ENCODE results near the gene GBF1.

DNA sequence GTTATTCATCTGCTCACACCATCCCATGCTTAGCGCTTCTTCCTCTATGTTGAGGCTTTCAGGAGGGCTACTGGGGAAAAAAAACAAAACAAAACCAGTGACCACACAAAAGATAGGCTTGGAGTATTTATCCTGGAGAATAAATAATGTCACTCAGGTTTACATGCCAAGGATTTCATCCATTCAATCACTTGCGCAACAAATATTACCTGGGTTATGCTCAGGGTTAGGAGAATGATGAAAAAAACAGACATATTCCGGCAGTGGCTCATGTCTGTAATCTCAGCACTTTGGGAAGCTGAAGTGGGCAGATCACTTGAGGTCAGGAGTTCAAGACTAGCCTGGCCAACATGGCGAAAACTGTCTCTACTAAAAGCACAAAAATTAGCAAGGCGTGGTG lies 22.5 kb upstream of the GBF1 start:
- TF ChIP-seq, protein P1, sequence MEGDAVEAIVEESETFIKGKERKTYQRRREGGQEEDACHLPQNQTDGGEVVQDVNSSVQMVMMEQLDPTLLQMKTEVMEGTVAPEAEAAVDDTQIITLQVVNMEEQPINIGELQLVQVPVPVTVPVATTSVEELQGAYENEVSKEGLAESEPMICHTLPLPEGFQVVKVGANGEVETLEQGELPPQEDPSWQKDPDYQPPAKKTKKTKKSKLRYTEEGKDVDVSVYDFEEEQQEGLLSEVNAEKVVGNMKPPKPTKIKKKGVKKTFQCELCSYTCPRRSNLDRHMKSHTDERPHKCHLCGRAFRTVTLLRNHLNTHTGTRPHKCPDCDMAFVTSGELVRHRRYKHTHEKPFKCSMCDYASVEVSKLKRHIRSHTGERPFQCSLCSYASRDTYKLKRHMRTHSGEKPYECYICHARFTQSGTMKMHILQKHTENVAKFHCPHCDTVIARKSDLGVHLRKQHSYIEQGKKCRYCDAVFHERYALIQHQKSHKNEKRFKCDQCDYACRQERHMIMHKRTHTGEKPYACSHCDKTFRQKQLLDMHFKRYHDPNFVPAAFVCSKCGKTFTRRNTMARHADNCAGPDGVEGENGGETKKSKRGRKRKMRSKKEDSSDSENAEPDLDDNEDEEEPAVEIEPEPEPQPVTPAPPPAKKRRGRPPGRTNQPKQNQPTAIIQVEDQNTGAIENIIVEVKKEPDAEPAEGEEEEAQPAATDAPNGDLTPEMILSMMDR (IDR thresholded peaks at IDR 0.05; ENCODE audit: insufficient read depth, low read length): no peak
- TF ChIP-seq, protein P2, sequence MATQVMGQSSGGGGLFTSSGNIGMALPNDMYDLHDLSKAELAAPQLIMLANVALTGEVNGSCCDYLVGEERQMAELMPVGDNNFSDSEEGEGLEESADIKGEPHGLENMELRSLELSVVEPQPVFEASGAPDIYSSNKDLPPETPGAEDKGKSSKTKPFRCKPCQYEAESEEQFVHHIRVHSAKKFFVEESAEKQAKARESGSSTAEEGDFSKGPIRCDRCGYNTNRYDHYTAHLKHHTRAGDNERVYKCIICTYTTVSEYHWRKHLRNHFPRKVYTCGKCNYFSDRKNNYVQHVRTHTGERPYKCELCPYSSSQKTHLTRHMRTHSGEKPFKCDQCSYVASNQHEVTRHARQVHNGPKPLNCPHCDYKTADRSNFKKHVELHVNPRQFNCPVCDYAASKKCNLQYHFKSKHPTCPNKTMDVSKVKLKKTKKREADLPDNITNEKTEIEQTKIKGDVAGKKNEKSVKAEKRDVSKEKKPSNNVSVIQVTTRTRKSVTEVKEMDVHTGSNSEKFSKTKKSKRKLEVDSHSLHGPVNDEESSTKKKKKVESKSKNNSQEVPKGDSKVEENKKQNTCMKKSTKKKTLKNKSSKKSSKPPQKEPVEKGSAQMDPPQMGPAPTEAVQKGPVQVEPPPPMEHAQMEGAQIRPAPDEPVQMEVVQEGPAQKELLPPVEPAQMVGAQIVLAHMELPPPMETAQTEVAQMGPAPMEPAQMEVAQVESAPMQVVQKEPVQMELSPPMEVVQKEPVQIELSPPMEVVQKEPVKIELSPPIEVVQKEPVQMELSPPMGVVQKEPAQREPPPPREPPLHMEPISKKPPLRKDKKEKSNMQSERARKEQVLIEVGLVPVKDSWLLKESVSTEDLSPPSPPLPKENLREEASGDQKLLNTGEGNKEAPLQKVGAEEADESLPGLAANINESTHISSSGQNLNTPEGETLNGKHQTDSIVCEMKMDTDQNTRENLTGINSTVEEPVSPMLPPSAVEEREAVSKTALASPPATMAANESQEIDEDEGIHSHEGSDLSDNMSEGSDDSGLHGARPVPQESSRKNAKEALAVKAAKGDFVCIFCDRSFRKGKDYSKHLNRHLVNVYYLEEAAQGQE (IDR thresholded peaks at IDR 0.05; ENCODE audit: insufficient replicate concordance, low read depth): no peak
